ENCODE results near the gene CADM1.

CADM1 gene

DNA sequence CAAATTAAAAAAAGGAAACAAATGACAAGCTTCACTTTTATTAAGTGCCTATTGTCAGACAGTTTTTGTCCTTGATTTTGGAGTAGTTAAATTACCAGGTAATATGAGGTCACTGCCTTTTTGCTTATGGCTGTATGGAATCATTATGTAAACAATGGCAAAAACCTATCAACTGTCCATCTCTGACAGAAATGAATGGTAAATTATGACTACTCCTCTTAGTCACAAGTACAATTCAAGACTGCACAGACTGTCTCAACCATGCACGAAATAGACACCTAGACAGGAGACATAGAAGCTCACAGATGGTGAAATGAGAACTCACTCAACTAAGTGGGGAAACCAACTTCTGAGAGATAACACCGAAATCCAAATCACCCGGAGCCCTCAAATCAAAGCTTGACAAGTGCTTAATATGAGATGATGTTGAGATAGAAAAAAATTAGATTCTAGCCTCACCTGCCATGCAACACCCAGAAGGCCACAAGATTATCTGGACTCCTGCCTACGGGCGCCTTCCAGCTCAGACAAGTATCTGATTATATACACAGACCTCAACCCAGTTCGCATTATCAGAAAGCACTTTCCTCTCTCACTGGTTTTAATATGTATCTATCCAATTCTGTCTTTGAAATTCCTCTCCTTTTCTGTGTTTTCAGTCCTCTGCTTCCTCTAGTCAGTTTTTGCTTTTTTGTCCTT lies 199.3 kb downstream of the CADM1 start:
- DNase-seq = no peak

DNA sequence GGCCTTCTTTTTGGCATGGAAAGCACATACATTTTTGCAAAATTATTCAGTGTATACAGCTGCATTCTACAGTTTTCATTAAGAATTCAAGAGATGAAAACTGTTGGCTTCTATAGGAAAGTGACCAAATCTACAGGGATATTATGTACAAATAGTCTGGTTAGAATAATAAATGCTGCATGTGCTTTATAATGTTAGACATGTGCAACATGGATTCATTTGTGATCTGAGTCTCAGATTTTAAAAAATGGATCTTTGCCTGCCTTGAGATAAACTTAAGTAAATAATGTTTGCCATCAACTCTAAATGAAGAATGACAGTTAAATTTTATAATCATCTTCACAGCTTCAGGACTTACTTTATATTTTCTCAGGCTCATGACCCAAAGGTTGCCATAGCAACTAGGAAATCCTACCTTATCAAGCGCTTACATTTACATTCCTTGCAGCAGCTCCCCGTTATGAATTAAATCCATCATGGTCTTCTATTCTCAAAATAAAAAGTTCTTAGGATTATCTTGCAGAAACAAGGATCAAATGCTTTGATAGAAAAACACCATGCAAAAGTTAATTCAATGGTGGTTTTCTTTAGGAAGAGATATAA lies 200.2 kb downstream of the CADM1 start:
- DNase-seq = no peak

DNA sequence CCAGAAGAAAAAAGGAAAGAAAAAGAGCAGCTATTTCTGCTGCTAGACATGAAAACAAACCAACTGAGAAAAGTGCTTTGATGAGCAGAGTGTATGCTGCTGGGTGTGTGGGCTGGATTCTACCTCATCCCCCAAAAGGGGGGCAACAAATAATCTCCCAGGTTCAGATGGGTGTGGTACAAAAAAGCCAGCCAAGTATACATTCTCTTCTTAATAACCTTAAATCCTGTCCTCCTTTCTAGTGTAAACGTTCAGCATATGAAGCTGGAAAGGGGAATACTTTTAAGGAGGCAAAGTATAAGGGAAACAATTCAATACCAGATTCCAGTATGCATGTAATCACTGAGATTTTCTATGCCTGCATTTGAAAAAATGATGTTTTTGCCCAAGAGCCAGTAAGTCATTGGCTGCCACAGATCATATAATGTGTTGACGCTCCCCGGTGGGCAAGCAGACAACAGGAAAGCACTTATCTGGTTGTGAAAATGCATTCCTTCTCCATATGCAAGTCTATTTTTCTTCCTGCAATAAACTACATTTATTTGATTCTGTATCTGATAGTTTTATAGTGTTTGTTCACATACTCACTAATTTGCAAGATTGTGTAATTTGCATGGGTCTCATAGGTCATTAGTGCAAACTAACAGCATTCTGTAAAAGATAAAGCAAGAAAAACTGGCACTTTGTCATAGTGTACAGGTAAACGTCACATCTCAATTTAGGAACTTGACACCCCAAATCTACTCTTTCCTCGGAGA lies 201.1 kb downstream of the CADM1 start:
- DNase-seq = no peak

DNA sequence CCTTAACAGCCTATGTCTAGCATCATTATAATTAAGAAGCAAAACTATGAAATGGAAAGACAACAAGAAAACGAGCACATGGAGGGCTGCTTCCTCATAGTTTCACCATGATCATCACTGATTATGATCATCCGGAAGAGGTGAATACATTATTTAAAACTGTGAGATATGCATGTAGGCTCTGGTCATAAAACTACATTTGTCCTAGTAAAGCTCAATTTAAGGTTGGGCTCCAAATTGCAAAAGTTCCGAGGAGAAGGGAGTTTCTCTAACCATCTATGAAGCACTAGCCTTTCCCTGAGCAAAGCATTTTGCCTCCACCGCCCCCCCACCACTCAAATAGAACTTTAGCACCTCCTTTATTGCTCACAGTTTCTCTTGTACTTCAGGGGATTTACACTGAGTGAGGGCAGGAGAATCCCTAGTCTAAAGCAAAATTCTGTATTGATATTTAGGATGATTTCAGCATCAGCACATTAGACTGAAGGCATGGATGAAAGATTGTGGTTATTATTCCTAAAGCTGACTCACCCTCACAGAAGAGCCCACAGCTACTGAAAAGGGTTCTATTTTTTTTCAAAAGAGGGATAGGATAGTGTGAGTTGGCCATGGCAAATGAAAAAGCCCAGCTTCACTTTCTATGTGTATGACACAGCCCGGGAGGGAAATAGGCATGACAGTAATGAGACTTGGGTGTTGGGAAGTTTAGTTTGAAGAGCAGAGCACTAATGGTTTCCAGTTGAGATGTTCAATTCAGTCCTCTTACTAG lies 203.4 kb downstream of the CADM1 start:
- DNase-seq = no peak

DNA sequence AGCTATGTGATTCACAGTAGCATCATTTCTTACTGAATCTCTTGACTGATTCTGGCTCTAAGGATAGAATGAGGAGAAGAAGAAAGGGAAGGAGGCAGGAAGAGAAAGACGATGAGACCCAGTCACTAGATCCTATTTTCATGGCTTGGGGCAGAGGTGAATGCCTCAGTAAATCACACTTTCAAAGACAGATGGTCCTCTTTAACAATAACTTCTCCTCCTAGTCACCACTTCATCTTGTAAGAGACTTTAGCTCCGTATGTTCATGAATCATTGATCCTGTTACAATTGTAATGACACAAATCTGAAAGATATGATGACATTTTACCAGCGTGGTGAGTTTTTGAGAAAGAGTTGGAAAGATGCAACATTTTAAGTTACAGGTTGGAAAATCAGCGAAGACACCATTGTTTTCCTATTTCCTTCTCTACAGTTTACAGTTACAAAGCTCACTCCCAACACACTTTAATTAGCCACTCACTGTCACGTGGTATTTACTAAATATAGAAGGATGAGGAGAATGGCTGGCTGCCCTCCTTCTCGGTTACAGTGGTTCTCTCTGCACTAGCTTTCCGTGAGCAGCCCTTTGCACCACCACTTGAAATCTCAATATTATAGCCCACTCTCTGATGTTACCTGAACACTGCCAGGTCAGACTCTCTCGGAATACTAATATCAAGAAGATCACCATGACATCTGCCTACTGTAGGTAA lies 205.8 kb downstream of the CADM1 start:
- no peak for DNase-seq

DNA sequence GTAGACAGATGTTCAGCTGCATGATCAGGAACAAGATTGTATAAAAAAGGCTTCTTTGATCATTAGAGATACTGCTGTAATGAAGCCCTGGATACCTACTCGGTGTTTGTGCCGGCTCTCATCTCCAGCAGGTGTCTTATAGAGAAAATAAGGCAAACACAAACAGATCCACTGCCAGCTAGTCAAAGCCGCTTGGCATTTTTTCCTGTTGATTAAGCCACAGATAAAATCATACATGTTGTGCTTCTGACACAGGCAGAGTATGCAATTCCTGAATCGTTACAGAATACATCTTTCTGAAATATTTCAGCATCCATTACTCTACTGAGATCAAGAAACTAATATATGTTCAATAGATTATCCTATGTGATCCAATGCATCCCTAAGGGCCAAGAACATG lies 206.9 kb downstream of the CADM1 start:
- no peak for DNase-seq

DNA sequence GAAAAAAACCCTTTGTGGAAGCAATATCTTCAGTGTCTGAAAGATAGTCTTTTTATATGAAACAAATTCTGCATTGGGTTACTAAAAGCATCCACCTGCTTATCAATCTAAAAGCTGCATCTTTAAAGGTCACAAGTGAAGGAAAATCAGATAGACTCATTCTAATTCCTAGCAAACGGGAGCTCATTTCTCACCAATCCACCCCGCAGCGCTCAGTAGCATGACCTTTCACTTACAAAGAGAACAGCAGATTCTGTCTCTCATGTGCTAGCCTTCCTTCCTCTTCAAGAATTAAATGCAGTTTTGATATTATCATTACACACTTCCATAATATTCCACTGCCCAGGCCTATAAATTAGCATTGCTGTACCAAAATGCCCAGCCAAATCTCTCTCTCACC lies 212.9 kb downstream of the CADM1 start:
- no peak for DNase-seq

DNA sequence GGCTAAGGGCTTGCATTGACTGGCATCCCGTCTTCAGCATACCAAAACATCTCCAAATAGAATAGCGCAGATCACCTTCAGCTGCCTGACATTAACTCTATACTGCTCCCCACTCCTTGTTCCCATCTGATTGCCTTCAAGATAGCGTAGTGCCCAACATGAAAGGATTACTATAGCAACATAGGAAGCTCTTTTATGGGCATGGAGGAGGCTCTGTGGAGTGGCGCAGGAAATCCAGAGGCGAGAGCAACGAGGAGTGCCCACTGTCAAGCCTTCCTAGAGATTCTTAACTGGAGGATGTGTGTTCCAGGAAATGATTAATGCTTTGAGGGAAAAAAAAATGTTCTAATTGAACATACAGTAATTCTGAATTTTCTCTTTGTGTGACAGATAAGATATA lies 213.3 kb downstream of the CADM1 start:
- no peak for DNase-seq

DNA sequence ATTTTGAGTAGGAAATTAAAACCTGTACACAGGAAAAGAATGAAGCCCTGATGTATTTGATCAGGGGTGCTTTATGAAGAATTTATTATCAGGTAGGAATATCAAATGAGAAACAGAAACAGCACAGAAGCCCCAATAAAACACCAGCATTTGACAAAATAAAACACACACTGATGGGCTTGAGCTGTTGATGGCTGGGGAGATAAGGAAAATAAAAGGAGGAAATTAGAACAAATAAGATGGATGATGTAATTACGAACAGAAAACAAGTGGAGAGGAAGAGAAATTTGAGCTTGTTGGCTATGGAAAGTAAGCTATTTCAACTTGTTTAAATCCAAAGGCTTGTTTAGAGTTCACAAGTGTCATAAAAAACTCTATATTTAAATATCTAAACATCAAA lies 213.7 kb downstream of the CADM1 start:
- DNase-seq = no peak

DNA sequence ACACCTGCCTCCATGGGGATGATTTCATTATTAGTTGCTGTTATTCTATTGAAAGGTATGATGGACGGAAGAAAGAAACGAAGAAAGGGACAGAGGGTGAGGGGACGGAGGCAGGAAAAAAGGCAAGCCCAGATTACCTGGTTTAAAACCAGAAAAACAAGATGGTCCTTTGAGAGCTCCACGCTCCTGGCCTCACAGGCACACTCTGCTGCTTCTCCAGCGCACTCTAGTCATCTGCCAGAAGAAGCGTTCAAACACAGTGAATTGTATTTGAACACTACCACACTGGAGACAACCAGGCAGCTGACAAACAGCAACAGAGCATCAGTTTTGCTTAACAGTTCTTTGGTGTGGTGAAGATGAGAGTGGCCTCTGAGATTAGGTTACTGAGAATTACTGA lies 216.9 kb downstream of the CADM1 start:
- no peak for DNase-seq

DNA sequence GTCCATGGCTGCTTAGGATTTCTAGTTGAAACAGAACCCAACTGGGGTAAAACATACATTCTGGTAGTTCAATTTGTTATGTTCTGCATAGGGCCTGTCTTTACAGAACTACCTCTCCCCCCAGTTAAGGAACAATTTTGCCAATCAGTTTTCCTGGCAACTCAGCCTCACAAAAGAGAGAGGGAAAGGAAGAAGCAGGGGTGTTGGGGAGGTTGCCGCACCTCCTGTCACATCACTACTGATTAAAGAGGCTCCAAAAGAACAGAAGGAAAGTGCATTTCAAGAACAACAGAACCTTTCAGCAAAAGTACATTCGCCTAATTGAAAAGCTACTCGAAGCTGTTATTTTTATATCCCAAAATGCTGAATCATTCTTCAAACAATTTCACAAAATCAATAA lies 217.6 kb downstream of the CADM1 start:
- no peak for DNase-seq

DNA sequence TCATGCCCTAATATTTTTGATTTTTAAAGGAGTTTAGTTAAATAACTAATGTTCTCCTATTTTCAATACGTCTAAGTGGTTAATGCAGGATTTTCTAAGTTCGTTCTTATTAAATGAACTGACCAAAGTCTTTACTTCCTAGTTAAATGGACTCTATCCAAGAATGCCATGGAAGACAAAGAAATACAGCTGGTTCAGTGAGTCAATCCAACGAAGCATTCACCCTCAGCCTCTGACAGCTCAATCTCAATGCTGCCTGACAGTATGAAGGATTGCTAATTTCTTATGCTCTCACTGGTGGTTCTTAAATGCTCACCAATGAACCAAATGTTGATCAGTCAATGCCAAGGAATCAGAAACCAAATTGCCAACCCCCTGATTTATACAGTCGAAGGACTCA lies 219.4 kb downstream of the CADM1 start:
- DNase-seq = no peak

DNA sequence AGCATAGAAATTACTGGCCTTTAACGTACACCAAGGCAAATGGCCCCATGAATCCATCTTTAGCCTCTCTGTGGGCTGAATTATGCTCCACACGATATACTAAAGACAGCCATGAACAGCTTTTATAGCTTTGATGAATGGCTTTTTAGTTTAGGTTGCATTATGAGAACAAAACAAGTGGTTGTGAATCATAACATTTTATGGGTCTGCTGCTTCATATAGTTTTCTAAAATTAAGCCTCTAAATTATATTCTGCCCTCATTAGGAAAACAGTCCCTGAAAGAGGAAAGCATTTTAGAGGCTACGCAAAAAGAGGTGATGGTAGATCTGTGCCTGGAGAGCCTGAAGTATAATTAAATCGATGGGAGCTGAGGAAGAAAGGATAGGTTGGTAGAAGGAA lies 221.3 kb downstream of the CADM1 start:
- no peak for DNase-seq

DNA sequence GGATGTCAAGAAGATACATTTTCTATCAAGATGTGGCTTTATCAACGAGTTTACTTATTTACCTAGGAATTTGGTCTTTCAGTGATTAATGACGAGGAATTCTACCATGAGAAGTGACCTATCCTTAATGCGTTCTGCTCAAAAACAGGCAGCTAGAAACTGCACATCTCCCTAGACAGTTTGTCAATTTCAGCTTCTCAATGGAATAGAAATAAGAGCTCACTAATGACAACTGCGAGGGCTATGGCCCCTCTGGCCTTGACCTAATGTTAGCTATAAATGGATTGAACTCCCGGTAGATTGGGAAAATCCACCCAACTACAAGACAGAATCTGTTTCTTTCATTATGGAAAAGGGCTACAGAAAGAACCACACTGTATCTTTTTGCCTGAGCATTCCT lies 223.4 kb downstream of the CADM1 start:
- DNase-seq = no peak

DNA sequence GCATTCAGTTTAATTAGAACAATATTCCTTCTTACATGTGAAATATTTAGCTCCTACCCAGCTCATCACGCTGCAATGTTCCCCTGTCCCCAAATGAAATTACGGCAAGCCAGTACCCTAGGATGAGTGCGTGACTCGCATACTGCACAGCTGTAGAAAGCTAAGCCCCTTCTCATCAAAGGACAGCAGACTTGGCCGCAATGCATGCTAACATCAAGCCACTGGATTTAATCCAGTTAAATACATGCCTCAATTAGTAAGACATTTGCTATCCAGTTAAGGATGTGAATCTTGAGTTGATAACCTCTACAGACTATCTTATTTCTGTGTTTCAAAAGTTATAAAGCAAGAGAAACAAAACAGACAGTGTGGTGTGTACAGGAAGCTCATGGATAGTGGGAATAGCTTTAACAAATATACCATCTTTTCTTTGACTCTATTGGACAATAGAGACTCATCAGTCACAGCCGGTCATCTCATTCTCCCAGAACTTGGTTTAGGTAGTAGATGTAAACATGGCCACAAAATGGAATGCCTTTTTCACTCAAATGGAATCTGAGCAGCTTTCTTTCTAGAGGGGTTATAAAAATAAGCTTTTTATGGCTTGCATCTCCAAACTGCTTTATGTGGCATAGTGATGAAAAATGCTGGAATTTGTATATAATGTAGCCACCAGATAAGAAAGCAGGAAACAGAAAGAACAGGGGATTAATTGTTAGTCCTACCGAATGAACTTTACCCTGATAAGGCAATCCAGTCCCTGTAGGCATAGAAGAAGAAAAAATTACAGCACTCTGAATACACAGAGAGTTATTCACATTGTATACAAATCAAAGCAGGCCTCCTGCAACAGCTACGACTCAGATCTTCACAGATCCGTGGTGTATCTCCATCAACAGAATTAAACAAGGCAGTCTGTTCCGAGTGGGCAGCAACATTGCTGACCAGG lies 224.1 kb downstream of the CADM1 start:
- DNase-seq = no peak

DNA sequence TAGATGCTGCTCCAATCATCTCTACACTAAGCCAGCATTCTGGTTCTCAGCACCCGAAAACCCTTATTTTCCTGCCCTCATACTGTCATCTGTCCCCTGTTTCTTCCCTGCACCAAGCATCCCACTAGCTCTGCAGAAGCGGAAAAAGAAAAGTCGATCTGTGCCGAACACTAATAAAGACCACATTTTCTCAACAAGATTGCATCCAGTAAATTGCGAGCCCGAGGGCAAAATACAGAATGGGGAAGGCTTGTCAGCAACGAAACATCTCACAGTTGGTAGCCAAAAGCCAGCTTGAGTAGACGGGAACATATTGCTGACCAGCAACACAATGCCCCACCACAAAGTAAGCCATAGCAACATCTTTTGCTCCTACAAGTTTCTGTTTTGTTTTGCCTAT lies 227.4 kb downstream of the CADM1 start:
- no peak for DNase-seq

DNA sequence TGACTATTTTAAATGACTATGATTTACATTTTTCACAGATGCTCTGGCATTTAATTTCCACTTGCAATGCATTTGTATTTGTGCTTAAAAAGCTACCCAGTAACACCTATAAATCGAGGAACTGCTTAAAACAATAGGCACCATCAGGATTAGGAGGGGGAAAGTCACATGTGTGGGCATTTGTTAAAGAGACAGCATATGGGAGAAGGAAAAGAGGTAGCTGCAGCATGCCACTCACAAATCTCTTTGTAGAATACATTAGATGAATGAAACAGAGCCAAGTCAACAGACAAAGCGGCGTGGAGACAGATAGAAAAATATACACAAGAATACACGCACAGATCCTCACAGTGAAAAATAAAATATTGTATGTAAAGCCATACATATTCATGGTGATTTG lies 228.0 kb downstream of the CADM1 start:
- DNase-seq = no peak

DNA sequence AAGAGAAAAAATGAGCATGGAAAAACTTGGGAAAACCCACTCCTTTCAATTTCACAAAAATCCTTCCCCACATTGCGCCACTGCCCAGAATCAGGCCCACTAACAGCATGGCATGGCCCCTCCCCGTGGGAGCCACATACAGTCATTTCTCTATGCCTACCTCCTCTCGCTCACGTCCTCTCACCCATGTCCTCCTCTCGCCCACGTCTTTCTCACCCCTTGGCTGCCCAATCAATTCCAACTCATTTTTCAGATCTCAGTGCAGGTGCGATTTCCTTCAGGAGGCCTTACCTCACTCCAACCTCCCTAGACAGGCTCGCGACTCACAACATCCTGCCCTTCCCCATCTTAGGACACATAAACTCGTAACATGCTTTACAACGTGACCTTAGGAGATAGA lies 229.2 kb downstream of the CADM1 start:
- DNase-seq = no peak

DNA sequence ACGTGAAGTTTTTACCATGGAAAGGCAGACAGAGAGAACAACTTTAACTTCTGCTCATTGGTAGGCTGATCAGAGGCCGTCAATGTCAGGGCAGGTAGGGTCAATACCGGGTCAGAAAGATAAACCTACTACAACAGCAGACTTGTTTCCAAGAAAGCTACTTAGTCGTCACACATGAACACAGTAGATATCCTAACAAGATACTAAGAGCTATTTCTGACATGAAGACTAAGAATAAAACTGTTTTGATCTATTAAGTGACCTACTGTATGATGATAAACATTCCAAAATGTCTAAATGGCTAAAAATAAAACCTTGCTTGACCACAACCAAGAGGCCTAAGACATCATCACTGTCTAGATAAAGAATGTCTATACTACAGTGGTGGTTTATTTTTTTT lies 231.3 kb downstream of the CADM1 start:
- DNase-seq = no peak

DNA sequence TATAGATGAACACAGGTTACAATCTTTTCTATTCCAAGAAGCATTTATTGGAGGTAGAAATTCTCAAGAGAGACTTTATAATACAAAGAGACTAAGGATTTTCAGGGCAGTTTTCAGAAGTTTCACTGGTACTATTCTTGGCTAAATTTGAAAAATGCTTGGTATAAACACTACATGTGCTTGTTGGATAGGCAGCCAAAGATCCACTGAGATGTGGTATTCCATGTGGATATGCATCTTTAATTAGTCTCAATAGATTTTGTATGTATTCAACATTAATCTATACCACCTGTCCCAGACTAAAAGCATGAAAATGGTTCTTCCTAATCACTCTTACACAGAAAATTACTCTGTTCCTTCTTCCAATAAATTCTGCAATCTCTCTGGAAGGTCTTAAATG lies 232.6 kb downstream of the CADM1 start:
- no peak for DNase-seq

DNA sequence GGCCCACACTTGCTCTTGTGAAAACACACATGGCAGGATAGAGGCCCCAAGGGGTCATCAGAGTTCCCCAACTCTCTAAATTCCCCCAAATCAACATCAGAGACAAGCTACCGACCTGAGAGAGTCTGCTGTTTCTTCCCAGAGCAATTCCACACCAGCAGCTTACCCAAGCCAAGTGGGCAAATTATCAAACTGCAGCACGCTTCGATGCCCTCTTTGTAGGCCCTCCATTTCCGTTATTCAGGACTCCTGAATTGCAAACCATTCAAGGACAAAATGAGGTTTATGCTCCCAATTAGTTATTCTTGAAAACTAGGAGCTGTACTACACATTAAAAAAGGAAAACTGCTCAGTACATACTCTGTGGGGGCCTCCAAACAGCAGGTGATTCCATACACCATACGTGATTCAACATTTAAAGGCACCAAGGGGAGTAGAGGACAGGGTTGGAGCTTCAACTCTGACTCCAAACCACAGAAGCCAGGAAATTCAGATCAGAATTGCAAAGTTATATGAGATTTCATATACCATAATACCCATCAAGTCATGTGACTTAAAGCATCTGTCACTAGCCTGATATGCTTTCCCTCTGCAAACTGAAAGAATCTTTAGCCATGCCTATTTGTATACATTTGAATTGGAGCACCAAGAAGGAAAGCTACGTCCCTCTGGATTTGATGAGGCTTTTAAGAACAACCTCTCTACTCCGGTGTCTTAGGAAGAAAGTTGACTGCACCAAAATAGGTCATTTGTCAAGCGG lies 234.8 kb downstream of the CADM1 start:
- no peak for DNase-seq
